Stimulated activated CD8-positive, alpha-beta memory T cell treated with anti-CD3 and anti-CD28 coated beads, Interleukin-4, amount 100 ng/mL, for 4 hours (primary cell): Measurements from ENCODE around the gene TYMS.

ENCODE experiments used
- DNase-seq, 2 donors: peaks; one replicate each; pipeline ENCODE4 v3.0.0-alpha.2; 2020; ENCODE audit warnings: low read depth in 2 of 2, low spot score in 1 of 2

TYMS gene

GRCh38 chr18:657311-658000 lies at the start of gene TYMS:
Gene TYMS (plus strand): TSS chr18:657653. CDS start chr18:657743, 90 bp downstream.
- no peak for DNase-seq

GRCh38 chr18:607930-608329 lies 49.5 kb upstream of the TYMS start:
- DNase-seq, result no peak

- DNase-seq, result no peak
Measured at GRCh38 chr18:610214-610928, 47.1 kb upstream of the TYMS start.

GRCh38 chr18:612156-612555 lies 45.3 kb upstream of the TYMS start:
- no peak for DNase-seq

GRCh38 chr18:614193-614592 lies 43.3 kb upstream of the TYMS start:
- DNase-seq, result no peak

- no peak for DNase-seq
Measured at GRCh38 chr18:615092-615521, 42.3 kb upstream of the TYMS start.

GRCh38 chr18:615773-616172 lies 41.7 kb upstream of the TYMS start:
- no peak for DNase-seq

GRCh38 chr18:616380-616995 lies 41.0 kb upstream of the TYMS start:
- no peak for DNase-seq

GRCh38 chr18:617970-618504 lies 39.4 kb upstream of the TYMS start:
- no peak for DNase-seq

- no peak for DNase-seq
Measured at GRCh38 chr18:618618-619017, 38.8 kb upstream of the TYMS start.

- DNase-seq, result no peak
Measured at GRCh38 chr18:621291-622043, 36.0 kb upstream of the TYMS start.

- no peak for DNase-seq
Measured at GRCh38 chr18:622289-622688, 35.2 kb upstream of the TYMS start.

- peak; percentile 20 to 27 for DNase-seq
Measured at GRCh38 chr18:623761-624620, 33.5 kb upstream of the TYMS start.

GRCh38 chr18:627231-627630 lies 30.2 kb upstream of the TYMS start:
- DNase-seq, result no peak

GRCh38 chr18:629269-630150 lies 27.9 kb upstream of the TYMS start:
- no peak for DNase-seq

GRCh38 chr18:631560-631959 lies 25.9 kb upstream of the TYMS start:
- DNase-seq, result no peak

GRCh38 chr18:634551-635045 lies 22.9 kb upstream of the TYMS start:
- no peak for DNase-seq

- no peak for DNase-seq
Measured at GRCh38 chr18:635171-635570, 22.3 kb upstream of the TYMS start.

- DNase-seq, result no peak
Measured at GRCh38 chr18:641224-641623, 16.2 kb upstream of the TYMS start.
